IMR-90 (cell line): ENCODE measurements around the gene PEX16. TPM values are rescaled to one million over a fixed set of nuclear protein-coding genes. Genes with fewer than 3 reads are reported as not detected.

Experiments
- ATAC-seq: fragments of 200-7000 bp; cut with Tn5 transposase; 2 replicates; pipeline ENCODE4 v1.9.1; 2020; ENCODE audit warnings: low read depth, mild to moderate bottlenecking, moderate library complexity
- BruUV-seq: library from RNA; stranded (reverse); fragments of 400-500 nt; replicated peaks from 2 replicates; lab custom pipeline; 2021; lab: Mats Ljungman, UMichigan
- CTCF ChIA-PET: fragments of 300-600 bp; formaldehyde crosslinking; extraction: SDS; loops from one replicate; lab custom pipeline; 2021; ENCODE audit warnings: antibody characterized with exemption; lab: Yijun Ruan, JAX
- POLR2A ChIA-PET: fragments of 300-600 bp; sonication (Branson Sonifier 250); formaldehyde crosslinking; loops from one replicate; lab custom pipeline; 2022; ENCODE audit warnings: antibody characterized with exemption; ENCODE audit not compliant: unreplicated experiment; lab: Charles Lee
- DNase-seq: peaks from one replicate; pipeline ENCODE4 v3.0.0; 2013
- H2AFZ ChIP-seq: replicated peaks from 2 replicates; pipeline ENCODE3; 2013; ENCODE audit warnings: low read length, mild to moderate bottlenecking; ENCODE audit not compliant: poor library complexity
- H2AK5ac ChIP-seq: 2 replicates; pipeline ENCODE4 v1.6.1; 2013; ENCODE audit warnings: low read depth, low read length, inconsistent platforms
- H2AK9ac ChIP-seq: replicated peaks from 2 replicates; pipeline ENCODE3; 2013; ENCODE audit warnings: mild to moderate bottlenecking, low read depth, low read length, moderate library complexity; ENCODE audit not compliant: poor library complexity
- H2BK120ac ChIP-seq: 2 replicates; pipeline ENCODE4 v1.6.1; 2013; ENCODE audit warnings: low read depth, low read length, inconsistent platforms
- H2BK15ac ChIP-seq: 3 replicates; pipeline ENCODE4 v1.6.1; 2013; ENCODE audit warnings: low read depth, low read length, inconsistent platforms
- H2BK20ac ChIP-seq: 2 replicates; pipeline ENCODE4 v1.6.1; 2013; ENCODE audit warnings: low read depth, mild to moderate bottlenecking, inconsistent platforms, low read length, moderate library complexity
- H2BK5ac ChIP-seq: 2 replicates; pipeline ENCODE4 v1.6.1; 2013; ENCODE audit warnings: mild to moderate bottlenecking, low read depth, low read length, inconsistent platforms; ENCODE audit not compliant: poor library complexity, severe bottlenecking
- H3K14ac ChIP-seq: replicated peaks from 2 replicates; pipeline ENCODE4 v1.6.1; 2013; ENCODE audit warnings: low read depth, low read length, inconsistent platforms
- H3K18ac ChIP-seq: 2 replicates; pipeline ENCODE4 v1.6.1; 2013; ENCODE audit warnings: low read depth, low read length, control low read depth
- H3K23ac ChIP-seq: 2 replicates; pipeline ENCODE4 v1.6.1; 2013; ENCODE audit warnings: low read depth, low read length, inconsistent platforms
- H3K27ac ChIP-seq: 2 replicates; pipeline ENCODE4 v1.5.1; 2013; ENCODE audit warnings: mild to moderate bottlenecking, control low read depth, low read length; ENCODE audit not compliant: insufficient read depth
- H3K27me3 ChIP-seq: 2 replicates; pipeline ENCODE4 v1.6.1; 2013; ENCODE audit warnings: low read length; ENCODE audit not compliant: control insufficient read depth, insufficient read depth
- H3K36me3 ChIP-seq: 2 replicates; pipeline ENCODE4 v1.6.1; 2013; ENCODE audit warnings: low read length, mixed read lengths; ENCODE audit not compliant: control insufficient read depth, insufficient read depth
- H3K4ac ChIP-seq: 2 replicates; pipeline ENCODE4 v1.6.1; 2013; ENCODE audit warnings: low read depth, low read length, inconsistent platforms
- H3K4me1 ChIP-seq: 2 replicates; pipeline ENCODE4 v1.6.1; 2013; ENCODE audit warnings: low read length, mixed read lengths; ENCODE audit not compliant: control insufficient read depth, insufficient read depth
- H3K4me2 ChIP-seq: 2 replicates; pipeline ENCODE4 v1.6.1; 2013; ENCODE audit warnings: low read depth, mild to moderate bottlenecking, control low read depth, low read length, moderate library complexity
- H3K4me3 ChIP-seq: 2 replicates; pipeline ENCODE4 v1.5.1; 2013; ENCODE audit warnings: low read depth, mild to moderate bottlenecking, control low read depth, low read length, moderate library complexity; ENCODE audit not compliant: insufficient read depth
- H3K56ac ChIP-seq: 2 replicates; pipeline ENCODE4 v1.6.1; 2013; ENCODE audit warnings: low read length, inconsistent platforms; ENCODE audit not compliant: insufficient read depth; ENCODE audit errors: extremely low read depth
- H3K79me1 ChIP-seq, 2 experiments: 2 replicates each; pipeline ENCODE4 v1.6.1; 2013; ENCODE audit warnings: low read length in 2 of 2, inconsistent platforms in 1 of 2, low read depth in 1 of 2
- H3K9ac ChIP-seq: 2 replicates; pipeline ENCODE4 v1.6.1; 2013; ENCODE audit warnings: low read depth, low read length, control low read depth
- H3K9me1 ChIP-seq: 2 replicates; pipeline ENCODE4 v1.6.1; 2013; ENCODE audit warnings: low read length, inconsistent platforms; ENCODE audit not compliant: insufficient read depth
- H3K9me3 ChIP-seq: 2 replicates; pipeline ENCODE4 v1.6.1; 2013; ENCODE audit warnings: low read length; ENCODE audit not compliant: control insufficient read depth, insufficient read depth
- H4K20me1 ChIP-seq: 2 replicates; pipeline ENCODE4 v1.6.1; 2013; ENCODE audit warnings: low read length, inconsistent platforms; ENCODE audit not compliant: insufficient read depth
- H4K5ac ChIP-seq: 2 replicates; pipeline ENCODE4 v1.6.1; 2013; ENCODE audit warnings: mild to moderate bottlenecking, low read depth, low read length, control low read depth
- H4K8ac ChIP-seq, 2 experiments: 2 replicates each; pipeline ENCODE4 v1.6.1; 2013; ENCODE audit warnings: low read depth in 2 of 2, low read length in 2 of 2, control low read depth in 1 of 2, inconsistent platforms in 1 of 2
- H4K91ac ChIP-seq: 2 replicates; pipeline ENCODE4 v1.6.1; 2013; ENCODE audit warnings: low read depth, low read length, inconsistent platforms; ENCODE audit not compliant: insufficient read depth
- FOS ChIP-seq: fragments of 150-350 bp; IDR thresholded peaks from 2 replicates; pipeline ENCODE4 v1.6.1; 2016; ENCODE audit warnings: low read depth, low read length
- WGBS, 2 experiments: methylation state at CpG; one replicate each; pipeline versions ENCODE4 v1.1.5 to v1.1.7; 2013; ENCODE audit warnings: missing lambda C conversion rate in 2 of 2; ENCODE audit not compliant: insufficient read length in 1 of 2; ENCODE audit errors: extremely low coverage in 2 of 2; 5-methylcytosine and 5-hydroxymethylcytosine counted together
- dilution Hi-C: fragments of 300-500 bp; cut with HindIII; formaldehyde crosslinking; loops from one replicate; pipeline ENCODE4 v1.14.3; 2018; ENCODE audit warnings: low sequenced_read_pairs; ENCODE audit not compliant: unreplicated experiment
- in situ Hi-C: fragments of 300-500 bp; cut with MboI; formaldehyde crosslinking; loops from 3 replicates; pipeline ENCODE4 v1.14.3; 2019; ENCODE audit warnings: low sequenced_read_pairs, inconsistent platforms, mixed read lengths
- intact Hi-C: fragments of 100-400 bp; cut with micrococcal nuclease; formaldehyde crosslinking; loops from 2 replicates; pipeline ENCODE4 v1.10.0; 2022
- polyA plus RNA-seq, 3 experiments: library from polyadenylated mRNA; depleted of rRNA; stranded (reverse); fragments of >200 nt; gene quantifications; 2 replicates each; pipeline ENCODE4 v1.2.3, GENCODE V29; 2012; ENCODE audit warnings: low replicate concordance in 1 of 3
- total RNA-seq: library from RNA; depleted of rRNA; stranded (reverse); fragments of >200 nt; gene quantifications from 2 replicates; pipeline ENCODE4 v1.2.3, GENCODE V29; 2012

The PEX16 gene
- total and polyA plus RNA-seq, 2 of the 4 experiments (the other 2 are of a cell fraction): 17.9 to 23.3 TPM

GRCh38 chr11:45937916-45938315 lies 20.2 kb upstream of the PEX16 start:
- no peak for DNase-seq
- no peak overlapping the region for H3K23ac ChIP-seq
- H3K9me1 ChIP-seq: no peaks in the 10 kb centered on the region
- H2AK9ac ChIP-seq: no peak overlapping the region
- no peak overlapping the region for H4K5ac ChIP-seq
- H4K8ac ChIP-seq: no peak overlapping the region
- H2AFZ ChIP-seq: no peak overlapping the region
- peaks cover 45% of the 10 kb centered on the region for H3K36me3 ChIP-seq
- no peak overlapping the region for H3K27ac ChIP-seq
- H4K91ac ChIP-seq: no peak overlapping the region
- ATAC-seq: no peak
- H2BK15ac ChIP-seq: no peak overlapping the region
- H3K4me3 ChIP-seq: no peak overlapping the region
- H3K4me2 ChIP-seq: no peak overlapping the region
- dilution Hi-C loops (no loop called here), intact Hi-C loops (no loop called here), in situ Hi-C loops (no loop called here)
- no TSS peak for BruUV-seq
- CTCF ChIA-PET: no interaction called here
- no peak for TF ChIP-seq FOS
- POLR2A ChIA-PET: no interaction called here
- H3K4me1 ChIP-seq: no peaks in the 10 kb centered on the region
- H2BK20ac ChIP-seq: no peak overlapping the region
- no peak overlapping the region for H3K4ac ChIP-seq
- H3K79me1 ChIP-seq: no peaks in the 10 kb centered on the region
- H3K56ac ChIP-seq: no peak overlapping the region
- no peak overlapping the region for H3K9ac ChIP-seq
- H2AK5ac ChIP-seq: no peak overlapping the region
- no CpG with 5 or more reads among the region's 10 CpGs for WGBS, 2 experiments
- H3K27me3 ChIP-seq: no peaks in the 10 kb centered on the region
- H2BK120ac ChIP-seq: no peak overlapping the region
- H4K20me1 ChIP-seq: no peaks in the 10 kb centered on the region
- no peaks in the 10 kb centered on the region for H3K9me3 ChIP-seq
- no peak overlapping the region for H3K18ac ChIP-seq
- no peak overlapping the region for H2BK5ac ChIP-seq
- no peak overlapping the region for H3K14ac ChIP-seq
